GM12892 (cell line): ENCODE results near the gene FAM20C.

Experiments used
- DNase-seq: peaks from one replicate; pipeline ENCODE4 v3.0.0; 2011; ENCODE audit not compliant: insufficient read length
- FAIRE-seq: peaks from 2 replicates; lab custom pipeline; 2011; peaks lifted over from hg19 to GRCh38; lab: Jason Lieb, UNC
- POLR2A ChIP-seq: IDR thresholded peaks from 2 replicates; pipeline ENCODE4 v1.6.1; 2011; ENCODE audit warnings: low read depth, low read length, control low read depth
- POLR2AphosphoS5 ChIP-seq: IDR thresholded peaks from 2 replicates; pipeline ENCODE4 v1.6.1; 2011; ENCODE audit warnings: low read depth, low read length, control low read depth
- TAF1 ChIP-seq: IDR thresholded peaks from 2 replicates; pipeline ENCODE4 v1.6.1; 2011; ENCODE audit warnings: low read depth, mild to moderate bottlenecking, control low read depth, low read length, borderline replicate concordance

The FAM20C gene

GRCh38 chr7:265192-265997 is 73.0 kb downstream of the FAM20C start:
- no peak for FAIRE-seq
- DNase-seq, result no peak
- TF ChIP-seq POLR2A (no peak), POLR2AphosphoS5 (no peak), TAF1 (no peak)

- no peak for TF ChIP-seq TAF1
- TF ChIP-seq POLR2AphosphoS5, result no peak
- no peak for TF ChIP-seq POLR2A
- DNase-seq (no peak), FAIRE-seq (no peak)
Observed at GRCh38 chr7:265998-266850, 73.9 kb downstream of the FAM20C start.

GRCh38 chr7:266851-267840 is 74.8 kb downstream of the FAM20C start:
- no peak for TF ChIP-seq TAF1
- TF ChIP-seq POLR2A, result no peak
- no peak for TF ChIP-seq POLR2AphosphoS5
- no peak for FAIRE-seq
- no peak for DNase-seq

DNA sequence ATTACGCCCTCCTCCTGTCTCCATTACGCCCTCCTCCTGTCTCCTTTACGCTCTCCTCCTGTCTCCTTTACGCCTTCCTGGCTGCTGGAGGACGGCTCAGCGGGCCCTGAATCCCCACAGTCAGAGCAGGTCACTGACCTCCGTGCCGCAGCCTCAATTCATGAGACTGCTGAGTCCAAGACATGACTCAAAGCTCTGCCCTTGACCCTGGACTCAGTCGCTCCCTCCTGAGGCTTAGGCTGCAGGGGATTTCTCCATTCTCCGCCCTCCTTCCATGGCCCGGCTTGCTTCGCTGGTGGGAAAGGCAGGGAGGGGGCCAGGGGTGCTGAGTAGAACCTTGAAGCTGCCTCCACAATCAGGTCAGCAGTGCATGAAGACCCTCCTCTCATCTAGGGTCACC is 76.6 kb downstream of the FAM20C start:
- TF ChIP-seq POLR2AphosphoS5, result no peak
- TF ChIP-seq POLR2A, result no peak
- TF ChIP-seq TAF1, result no peak
- FAIRE-seq, result no peak
- DNase-seq, result no peak

DNA sequence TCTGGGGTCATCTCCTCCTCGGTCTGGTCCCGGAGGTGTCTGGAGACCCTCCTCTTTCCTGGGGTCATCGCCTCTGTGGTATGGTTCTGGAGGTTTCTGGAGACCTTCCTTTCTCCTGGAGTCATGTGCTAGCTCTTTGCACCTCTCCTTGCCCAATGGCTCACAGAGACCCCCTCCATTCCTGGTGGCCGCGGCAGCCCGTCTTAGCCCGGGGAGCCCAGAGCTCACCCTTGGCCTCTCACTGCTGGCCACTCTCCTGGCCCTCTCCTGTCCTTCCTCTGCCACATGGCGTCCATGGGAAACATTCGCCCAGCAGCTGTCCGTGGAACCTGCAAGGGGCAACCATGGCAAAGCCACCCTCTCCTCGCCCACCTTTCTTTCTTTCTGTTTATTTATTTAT is 77.3 kb downstream of the FAM20C start:
- no peak for FAIRE-seq
- TF ChIP-seq POLR2A, result no peak
- no peak for TF ChIP-seq POLR2AphosphoS5
- TF ChIP-seq TAF1, result no peak

GRCh38 chr7:270351-270983 is 78.1 kb downstream of the FAM20C start:
- DNase-seq (no peak), FAIRE-seq (no peak)
- TF ChIP-seq TAF1 (no peak), POLR2A (no peak), POLR2AphosphoS5 (no peak)

More for the DNA sequence above, 77.3 kb downstream of the FAM20C start:
- no peak for DNase-seq

DNA sequence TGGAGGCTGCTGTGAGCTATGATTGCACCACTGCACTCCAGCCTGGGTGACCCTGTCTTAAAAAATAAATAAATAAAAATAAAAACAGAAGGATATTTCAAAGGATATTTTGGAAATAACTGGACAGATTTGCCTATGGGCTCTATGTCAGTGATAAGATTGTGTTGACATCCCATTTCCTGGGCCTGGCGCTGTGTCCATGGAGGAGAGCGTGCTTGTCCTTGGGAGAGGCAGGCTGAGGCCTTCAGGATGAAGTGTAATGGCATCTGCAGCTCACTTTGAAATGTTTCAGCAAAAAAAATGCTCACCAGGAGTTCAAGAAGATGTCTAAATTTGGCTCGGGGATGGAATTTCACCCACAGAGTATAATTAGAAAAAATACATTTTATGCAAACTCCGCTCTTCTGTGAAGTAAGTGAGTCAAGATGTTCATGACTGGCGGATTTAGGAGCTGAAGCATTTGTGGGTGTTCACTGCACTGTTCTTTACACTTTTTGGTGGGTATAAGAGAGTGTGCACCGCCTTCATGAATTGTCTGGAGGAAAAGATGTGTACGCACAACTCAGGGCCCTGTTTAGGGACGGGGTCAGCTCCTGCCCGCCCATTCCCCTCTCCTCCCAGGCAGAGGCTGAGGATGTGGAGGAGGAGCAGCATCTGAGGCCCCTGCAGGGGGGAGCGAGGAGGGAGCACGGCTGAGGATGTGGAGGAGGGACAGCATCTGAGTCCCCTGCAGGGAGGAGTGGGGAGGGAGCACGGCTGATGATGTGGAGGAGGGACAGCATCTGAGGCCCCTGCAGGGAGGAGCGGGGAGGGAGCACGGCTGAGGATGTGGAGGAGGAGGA is 79.1 kb downstream of the FAM20C start:
- FAIRE-seq (no peak), DNase-seq (no peak)
- TF ChIP-seq POLR2AphosphoS5, result no peak
- TF ChIP-seq POLR2A, result no peak
- TF ChIP-seq TAF1, result no peak

DNA sequence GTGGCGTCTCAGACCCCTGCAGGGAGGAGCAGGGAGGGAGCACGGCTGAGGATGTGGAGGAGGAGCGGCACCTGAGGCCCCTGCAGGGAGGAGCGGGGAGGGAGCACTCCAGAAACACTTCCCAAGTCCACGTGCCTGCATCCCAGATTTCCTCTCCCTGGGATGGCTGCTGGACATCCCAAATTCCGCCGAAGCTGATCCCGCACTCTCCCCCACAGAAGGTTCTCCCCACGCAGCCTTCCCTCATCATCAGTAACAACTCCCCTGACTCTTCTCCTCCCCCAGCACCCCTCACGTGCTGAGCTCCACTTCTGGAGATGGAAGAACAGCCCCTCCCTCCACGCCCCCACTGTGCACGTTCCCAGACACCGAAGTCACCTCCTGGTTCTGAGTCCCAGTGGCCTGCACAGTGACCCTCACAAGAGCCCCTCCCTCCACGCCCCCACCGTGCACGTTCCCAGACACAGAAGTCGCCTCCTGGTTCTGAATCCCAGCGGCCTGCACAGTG is 79.8 kb downstream of the FAM20C start:
- DNase-seq, result no peak
- no peak for TF ChIP-seq POLR2AphosphoS5
- TF ChIP-seq POLR2A, result no peak
- TF ChIP-seq TAF1, result no peak
- no peak for FAIRE-seq

DNA sequence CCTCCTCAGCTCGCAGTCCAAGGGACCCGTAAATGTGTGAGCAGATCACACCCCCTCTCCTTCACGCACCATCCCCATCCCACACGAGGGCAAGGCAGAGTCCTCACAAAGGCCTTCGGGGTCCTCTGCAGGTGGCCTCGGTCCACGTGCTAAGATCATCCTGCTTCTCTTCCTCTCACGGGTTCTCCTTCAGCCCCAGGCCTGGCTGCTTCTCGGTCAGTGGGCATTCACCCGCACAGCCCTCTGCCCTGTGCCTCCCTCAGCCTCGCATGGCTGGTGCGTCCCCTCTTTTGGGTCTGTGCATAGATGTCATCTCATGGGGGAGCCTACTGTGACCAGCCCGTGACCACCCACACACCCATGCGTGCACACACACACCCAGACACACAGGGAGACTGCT is 80.3 kb downstream of the FAM20C start:
- TF ChIP-seq POLR2A, result no peak
- FAIRE-seq (no peak), DNase-seq (no peak)
